HL-60 (cell line): Measurements from ENCODE around the gene KLHL7.

Experiments
- CTCF ChIP-seq: IDR thresholded peaks from one replicate; pipeline ENCODE4 v1.5.1; 2011; ENCODE audit warnings: low read length, control low read depth, inconsistent platforms; ENCODE audit not compliant: insufficient read depth
- REST ChIP-seq: IDR thresholded peaks from 2 replicates; pipeline ENCODE4 v1.6.1; 2012; ENCODE audit warnings: low read depth; ENCODE audit not compliant: insufficient replicate concordance

DNA sequence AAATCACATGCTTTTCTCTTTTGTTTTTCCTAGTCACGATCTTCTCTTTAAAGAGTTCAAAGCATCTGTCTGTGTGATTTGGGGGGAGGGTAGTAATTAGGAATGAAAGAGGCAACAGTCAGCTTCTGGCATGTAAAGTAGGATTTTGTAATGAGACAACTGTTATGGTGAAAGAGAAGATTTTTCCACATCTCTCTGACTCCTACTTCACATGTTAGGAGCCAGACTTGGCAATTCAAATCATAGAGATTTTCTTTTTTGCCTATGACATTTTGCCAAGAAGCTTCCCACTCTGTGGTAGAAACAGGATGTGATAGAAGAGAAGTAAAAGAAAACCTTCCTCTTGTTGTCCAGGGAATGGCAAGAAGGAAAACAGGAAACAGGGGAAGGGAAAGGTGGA, 38.3 kb upstream of the KLHL7 start:
- TF ChIP-seq CTCF (no peak), REST (no peak)
